GM23338 (cell line): ENCODE data around the gene FLYWCH1. TPM values are rescaled to one million over a fixed set of nuclear protein-coding genes. Genes with fewer than 3 reads are reported as not detected.

Experiments used
- ATAC-seq: fragments of 200-7000 bp; cut with Tn5 transposase; 3 replicates; pipeline ENCODE4 v1.9.1; 2020
- DNase-seq: peaks from one replicate; pipeline ENCODE4 v3.0.0-alpha.2; 2015; ENCODE audit warnings: low spot score
- H2AFZ ChIP-seq: fragments of 200-600 bp; sonication (generic); 2 replicates; pipeline ENCODE4 v1.8.0; 2016; ENCODE audit warnings: antibody characterized with exemption, mild to moderate bottlenecking, moderate library complexity
- H3F3A ChIP-seq: fragments of 200-600 bp; sonication (generic); replicated peaks from 2 replicates; pipeline ENCODE4 v1.8.0; 2017; ENCODE audit warnings: antibody characterized with exemption, mixed run types, low read depth
- H3K27ac ChIP-seq: fragments of 200-600 bp; sonication (generic); 2 replicates; pipeline ENCODE4 v1.6.1; 2016; ENCODE audit warnings: low read depth
- H3K27me3 ChIP-seq: fragments of 200-600 bp; sonication (generic); 2 replicates; pipeline ENCODE4 v1.8.0; 2016; ENCODE audit warnings: mild to moderate bottlenecking, mixed run types, moderate library complexity; ENCODE audit not compliant: insufficient read depth
- H3K36me3 ChIP-seq: fragments of 200-600 bp; sonication (generic); 2 replicates; pipeline ENCODE4 v1.8.0; 2016; ENCODE audit warnings: mild to moderate bottlenecking; ENCODE audit not compliant: insufficient read depth
- H3K4me1 ChIP-seq: fragments of 200-600 bp; sonication (generic); 2 replicates; pipeline ENCODE4 v1.8.0; 2016; ENCODE audit warnings: mild to moderate bottlenecking, moderate library complexity; ENCODE audit not compliant: insufficient read depth
- H3K4me2 ChIP-seq: fragments of 200-600 bp; sonication (generic); 2 replicates; pipeline ENCODE4 v1.7.1; 2017; ENCODE audit warnings: mixed run types
- H3K4me3 ChIP-seq: fragments of 200-600 bp; sonication (generic); 2 replicates; pipeline ENCODE4 v1.6.1; 2016; ENCODE audit warnings: mixed run types
- H3K79me2 ChIP-seq: fragments of 200-600 bp; sonication (generic); replicated peaks from 2 replicates; pipeline ENCODE4 v1.8.0; 2017; ENCODE audit warnings: mild to moderate bottlenecking; ENCODE audit not compliant: insufficient read depth
- H3K9me2 ChIP-seq: fragments of 200-600 bp; sonication (generic); 2 replicates; pipeline ENCODE4 v1.8.0; 2017; ENCODE audit not compliant: insufficient read depth
- H4K20me1 ChIP-seq: fragments of 200-600 bp; sonication (generic); replicated peaks from 2 replicates; pipeline ENCODE4 v1.8.0; 2017; ENCODE audit warnings: mild to moderate bottlenecking; ENCODE audit not compliant: insufficient read depth
- H3K27ac Mint-ChIP-seq: 2 replicates; pipeline ENCODE4 v1.8.0; 2020; ENCODE audit warnings: inconsistent platforms, mild to moderate bottlenecking, moderate library complexity, mixed read lengths
- H3K27me3 Mint-ChIP-seq: 3 replicates; pipeline ENCODE4 v1.8.0; 2022; ENCODE audit warnings: low read depth, mild to moderate bottlenecking, moderate library complexity, mixed read lengths, inconsistent platforms; ENCODE audit not compliant: insufficient read depth, poor library complexity
- H3K36me3 Mint-ChIP-seq: 3 replicates; pipeline ENCODE4 v1.8.0; 2021; ENCODE audit warnings: low read depth, mild to moderate bottlenecking, inconsistent platforms, moderate library complexity, mixed read lengths
- H3K4me1 Mint-ChIP-seq: 3 replicates; pipeline ENCODE4 v1.8.0; 2020; ENCODE audit warnings: mild to moderate bottlenecking, inconsistent platforms, mixed read lengths
- H3K4me3 Mint-ChIP-seq: 3 replicates; pipeline ENCODE4 v1.8.0; 2021; ENCODE audit warnings: moderate library complexity, mild to moderate bottlenecking, inconsistent platforms, mixed read lengths
- H3K9me3 Mint-ChIP-seq: 3 replicates; pipeline ENCODE4 v1.8.0; 2020; ENCODE audit warnings: moderate library complexity, mild to moderate bottlenecking, inconsistent platforms, mixed read lengths
- CREB1 ChIP-seq: fragments of 250-450 bp; sonication (Bioruptor Pico); IDR thresholded peaks from 2 replicates; pipeline ENCODE4 v1.5.0; 2020; ENCODE audit warnings: low read depth, mild to moderate bottlenecking, moderate library complexity
- ETS1 ChIP-seq: IDR thresholded peaks from 2 replicates; pipeline ENCODE4 v1.6.1; 2016; ENCODE audit warnings: antibody characterized with exemption
- EZH2 ChIP-seq: fragments of 200-600 bp; sonication (generic); IDR thresholded peaks from one replicate; pipeline ENCODE4 v1.8.0; 2017; ENCODE audit warnings: antibody characterized with exemption, mild to moderate bottlenecking, low read depth; ENCODE audit not compliant: unreplicated experiment
- EZH2phosphoT487 ChIP-seq: fragments of 200-600 bp; sonication (generic); IDR thresholded peaks from one replicate; pipeline ENCODE4 v1.8.1; 2018; ENCODE audit warnings: antibody characterized with exemption; ENCODE audit not compliant: unreplicated experiment
- JUNB ChIP-seq: IDR thresholded peaks from one replicate; pipeline ENCODE4 v1.6.1; 2016; ENCODE audit warnings: antibody characterized with exemption; ENCODE audit not compliant: unreplicated experiment
- NANOG ChIP-seq: IDR thresholded peaks from 2 replicates; pipeline ENCODE4 v1.6.1; 2016; ENCODE audit warnings: antibody characterized with exemption, borderline replicate concordance
- POLR2AphosphoS5 ChIP-seq: IDR thresholded peaks from 2 replicates; pipeline ENCODE4 v1.6.1; 2016; ENCODE audit warnings: antibody characterized with exemption, low read depth
- STAT1 ChIP-seq: IDR thresholded peaks from one replicate; pipeline ENCODE4 v1.6.1; 2016; ENCODE audit warnings: antibody characterized with exemption; ENCODE audit not compliant: unreplicated experiment
- ZNF114 ChIP-seq: fragments of 250-450 bp; sonication (Bioruptor Pico); IDR thresholded peaks from 2 replicates; pipeline ENCODE4 v1.5.0; 2020; ENCODE audit warnings: mild to moderate bottlenecking, moderate library complexity
- ZNF331 ChIP-seq: fragments of 250-450 bp; sonication (Bioruptor Pico); IDR thresholded peaks from 2 replicates; pipeline ENCODE4 v1.5.0; 2020; ENCODE audit warnings: low read depth, mild to moderate bottlenecking, moderate library complexity
- ZNF462 ChIP-seq: fragments of 250-450 bp; sonication (Bioruptor Pico); IDR thresholded peaks from 2 replicates; pipeline ENCODE4 v1.5.0; 2020; ENCODE audit warnings: mild to moderate bottlenecking, moderate library complexity
- polyA plus RNA-seq: library from polyadenylated mRNA; unstranded; fragments of >200 nt; fragmentation: Nextera tagmentation; extraction: Ambion mirVana; gene quantifications from 2 replicates; pipeline ENCODE4 v1.2.1, GENCODE V29; 2016
- total RNA-seq: library from RNA; depleted of rRNA; stranded (reverse); fragments of >200 nt; shearing (Covaris generic); gene quantifications from 2 replicates; pipeline ENCODE4 v1.2.3, GENCODE V29; 2014
- TF ChIP-seq, protein P1 (sequence below): IDR thresholded peaks from one replicate; pipeline ENCODE4 v1.6.1; 2018; ENCODE audit warnings: antibody characterized with exemption; ENCODE audit not compliant: unreplicated experiment

FLYWCH1 gene
- total and polyA plus RNA-seq, 2 experiments from 2014 or later: 6.0 to 29.3 TPM

DNA sequence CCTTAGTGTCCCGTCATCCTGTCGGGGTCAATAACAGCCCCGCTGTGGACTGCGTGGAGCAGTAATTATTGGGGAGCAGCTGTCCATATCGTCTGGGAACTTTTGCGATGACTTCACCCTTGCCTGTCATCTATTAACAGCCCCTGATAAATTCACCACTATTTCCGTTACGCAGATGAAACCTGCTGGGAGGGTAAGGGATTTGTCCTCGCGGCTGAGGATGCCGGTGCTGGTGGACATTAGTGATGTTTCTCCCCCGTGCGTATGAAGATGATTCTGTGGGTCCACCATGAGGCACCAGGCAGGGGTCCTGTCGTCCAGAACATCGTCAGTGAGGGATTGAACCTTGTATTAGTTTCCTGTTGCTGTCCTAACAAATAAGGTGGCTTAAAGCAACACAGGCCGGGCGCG is 27.7 kb upstream of the FLYWCH1 start:
- Mint-ChIP-seq H3K4me1 (peaks cover 5% of the 10 kb centered on the region), H3K9me3 (peaks cover 15% of the 10 kb centered on the region), H3K27ac (no peak overlapping the region), H3K4me3 (peak overlapping the region; percentile 90), H3K36me3 (peaks cover 7% of the 10 kb centered on the region; the same call in 1 of the 3 replicates), H3K27me3 (peaks cover 14% of the 10 kb centered on the region)
- no peaks in the 10 kb centered on the region; the same call in 1 of the 2 replicates for H3K79me2 ChIP-seq
- peak overlapping the region; percentile 94 for H3K4me3 ChIP-seq
- no peak for ATAC-seq
- peak overlapping the region; percentile 97 for H3K4me2 ChIP-seq
- TF ChIP-seq STAT1: no peak
- no peak for TF ChIP-seq ZNF331
- TF ChIP-seq ETS1: no peak
- TF ChIP-seq POLR2AphosphoS5: no peak
- no peak for TF ChIP-seq EZH2phosphoT487
- no peak for TF ChIP-seq NANOG
- TF ChIP-seq ZNF114 (CRISPR knock-in tag): no peak
- TF ChIP-seq, protein P1, sequence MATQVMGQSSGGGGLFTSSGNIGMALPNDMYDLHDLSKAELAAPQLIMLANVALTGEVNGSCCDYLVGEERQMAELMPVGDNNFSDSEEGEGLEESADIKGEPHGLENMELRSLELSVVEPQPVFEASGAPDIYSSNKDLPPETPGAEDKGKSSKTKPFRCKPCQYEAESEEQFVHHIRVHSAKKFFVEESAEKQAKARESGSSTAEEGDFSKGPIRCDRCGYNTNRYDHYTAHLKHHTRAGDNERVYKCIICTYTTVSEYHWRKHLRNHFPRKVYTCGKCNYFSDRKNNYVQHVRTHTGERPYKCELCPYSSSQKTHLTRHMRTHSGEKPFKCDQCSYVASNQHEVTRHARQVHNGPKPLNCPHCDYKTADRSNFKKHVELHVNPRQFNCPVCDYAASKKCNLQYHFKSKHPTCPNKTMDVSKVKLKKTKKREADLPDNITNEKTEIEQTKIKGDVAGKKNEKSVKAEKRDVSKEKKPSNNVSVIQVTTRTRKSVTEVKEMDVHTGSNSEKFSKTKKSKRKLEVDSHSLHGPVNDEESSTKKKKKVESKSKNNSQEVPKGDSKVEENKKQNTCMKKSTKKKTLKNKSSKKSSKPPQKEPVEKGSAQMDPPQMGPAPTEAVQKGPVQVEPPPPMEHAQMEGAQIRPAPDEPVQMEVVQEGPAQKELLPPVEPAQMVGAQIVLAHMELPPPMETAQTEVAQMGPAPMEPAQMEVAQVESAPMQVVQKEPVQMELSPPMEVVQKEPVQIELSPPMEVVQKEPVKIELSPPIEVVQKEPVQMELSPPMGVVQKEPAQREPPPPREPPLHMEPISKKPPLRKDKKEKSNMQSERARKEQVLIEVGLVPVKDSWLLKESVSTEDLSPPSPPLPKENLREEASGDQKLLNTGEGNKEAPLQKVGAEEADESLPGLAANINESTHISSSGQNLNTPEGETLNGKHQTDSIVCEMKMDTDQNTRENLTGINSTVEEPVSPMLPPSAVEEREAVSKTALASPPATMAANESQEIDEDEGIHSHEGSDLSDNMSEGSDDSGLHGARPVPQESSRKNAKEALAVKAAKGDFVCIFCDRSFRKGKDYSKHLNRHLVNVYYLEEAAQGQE: no peak
- no peak for TF ChIP-seq CREB1
- TF ChIP-seq EZH2: no peak
- no peak for TF ChIP-seq JUNB
- TF ChIP-seq ZNF462 (CRISPR knock-in tag): no peak
- peaks cover 6% of the 10 kb centered on the region; the same call in 1 of the 2 replicates for H3K9me2 ChIP-seq
- peak overlapping the region; percentile 92 for H2AFZ ChIP-seq
- no peaks in the 10 kb centered on the region for H3F3A ChIP-seq
- H3K36me3 ChIP-seq: no peaks in the 10 kb centered on the region
- H3K27me3 ChIP-seq: peaks cover 13% of the 10 kb centered on the region; the same call in 1 of the 2 replicates
- no peaks in the 10 kb centered on the region for H4K20me1 ChIP-seq
- no peak for DNase-seq
- no peak overlapping the region for H3K27ac ChIP-seq
- peaks cover 5% of the 10 kb centered on the region for H3K4me1 ChIP-seq
